Calu3 (cell line): ENCODE data around the gene GALNTL6. TPM values are rescaled to one million over a fixed set of nuclear protein-coding genes. Genes with fewer than 3 reads are reported as not detected.

ENCODE experiments used
- BruUV-seq: library from RNA; stranded (reverse); fragments of 400-500 nt; replicated peaks from 2 replicates; lab custom pipeline; 2021; lab: Mats Ljungman, UMichigan
- CTCF ChIA-PET: fragments of 300-600 bp; sonication (Branson Sonifier 250); formaldehyde crosslinking; loops from one replicate; lab custom pipeline; 2022; ENCODE audit warnings: antibody characterized with exemption; lab: Charles Lee
- DNase-seq: peaks from one replicate; pipeline ENCODE4 v3.0.0; 2022
- H3K27ac Mint-ChIP-seq: one replicate; pipeline ENCODE4 v1.8.0; 2022; ENCODE audit warnings: mixed read lengths; ENCODE audit not compliant: unreplicated experiment
- H3K27me3 Mint-ChIP-seq: one replicate; pipeline ENCODE4 v1.8.0; 2022; ENCODE audit warnings: mixed read lengths; ENCODE audit not compliant: unreplicated experiment
- H3K36me3 Mint-ChIP-seq: one replicate; pipeline ENCODE4 v1.8.0; 2022; ENCODE audit warnings: mild to moderate bottlenecking, moderate library complexity, mixed read lengths; ENCODE audit not compliant: insufficient read depth, unreplicated experiment
- H3K4me1 Mint-ChIP-seq: one replicate; pipeline ENCODE4 v1.8.0; 2022; ENCODE audit warnings: mild to moderate bottlenecking, low read depth, mixed read lengths; ENCODE audit not compliant: unreplicated experiment
- H3K4me3 Mint-ChIP-seq: one replicate; pipeline ENCODE4 v1.8.0; 2022; ENCODE audit warnings: mild to moderate bottlenecking, low read depth, moderate library complexity, mixed read lengths; ENCODE audit not compliant: unreplicated experiment
- H3K9me3 Mint-ChIP-seq: one replicate; pipeline ENCODE4 v1.8.0; 2022; ENCODE audit warnings: low read depth, mixed read lengths; ENCODE audit not compliant: unreplicated experiment
- intact Hi-C: fragments of 100-400 bp; cut with micrococcal nuclease; formaldehyde crosslinking; loops from one replicate; pipeline ENCODE4 v1.10.0; 2022; ENCODE audit not compliant: unreplicated experiment
- total RNA-seq: library from RNA; stranded (reverse); gene quantifications from 2 replicates; pipeline ENCODE4 v1.2.3, GENCODE V29; 2022
- TF ChIP-seq, protein P1 (sequence below): fragments of 200-600 bp; IDR thresholded peaks from one replicate; pipeline ENCODE4 v1.8.0; 2022; ENCODE audit warnings: antibody characterized with exemption; ENCODE audit not compliant: unreplicated experiment

Gene GALNTL6
- total RNA-seq, 1 experiment from 2014 or later, result not detected

DNA sequence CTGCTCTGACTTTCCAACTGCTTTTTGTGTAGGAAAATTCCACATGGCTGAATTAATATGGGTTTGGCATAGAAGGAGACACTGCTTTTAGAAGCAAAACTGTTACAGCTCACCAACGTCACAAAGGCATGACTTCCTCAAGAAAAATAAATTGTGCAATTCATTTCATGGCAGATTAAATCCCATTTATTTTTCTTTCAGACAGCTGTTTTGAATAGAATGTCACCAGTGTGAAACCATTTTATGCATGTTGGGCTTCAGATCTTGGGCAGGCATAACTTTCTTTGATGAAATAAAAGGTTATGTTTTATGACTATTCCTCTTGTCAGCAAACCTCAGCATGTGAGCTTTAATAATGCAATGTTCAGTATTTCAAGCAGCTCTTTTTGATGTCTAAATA lies 542.8 kb downstream of the GALNTL6 start:
- no peak overlapping the region for H3K27ac Mint-ChIP-seq
- DNase-seq, result no peak
- no peaks in the 10 kb centered on the region for H3K4me1 Mint-ChIP-seq
- H3K9me3 Mint-ChIP-seq, result no peaks in the 10 kb centered on the region
- H3K4me3 Mint-ChIP-seq, result no peak overlapping the region
- intact Hi-C loops, result no loop called here
- TF ChIP-seq, protein P1, sequence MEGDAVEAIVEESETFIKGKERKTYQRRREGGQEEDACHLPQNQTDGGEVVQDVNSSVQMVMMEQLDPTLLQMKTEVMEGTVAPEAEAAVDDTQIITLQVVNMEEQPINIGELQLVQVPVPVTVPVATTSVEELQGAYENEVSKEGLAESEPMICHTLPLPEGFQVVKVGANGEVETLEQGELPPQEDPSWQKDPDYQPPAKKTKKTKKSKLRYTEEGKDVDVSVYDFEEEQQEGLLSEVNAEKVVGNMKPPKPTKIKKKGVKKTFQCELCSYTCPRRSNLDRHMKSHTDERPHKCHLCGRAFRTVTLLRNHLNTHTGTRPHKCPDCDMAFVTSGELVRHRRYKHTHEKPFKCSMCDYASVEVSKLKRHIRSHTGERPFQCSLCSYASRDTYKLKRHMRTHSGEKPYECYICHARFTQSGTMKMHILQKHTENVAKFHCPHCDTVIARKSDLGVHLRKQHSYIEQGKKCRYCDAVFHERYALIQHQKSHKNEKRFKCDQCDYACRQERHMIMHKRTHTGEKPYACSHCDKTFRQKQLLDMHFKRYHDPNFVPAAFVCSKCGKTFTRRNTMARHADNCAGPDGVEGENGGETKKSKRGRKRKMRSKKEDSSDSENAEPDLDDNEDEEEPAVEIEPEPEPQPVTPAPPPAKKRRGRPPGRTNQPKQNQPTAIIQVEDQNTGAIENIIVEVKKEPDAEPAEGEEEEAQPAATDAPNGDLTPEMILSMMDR, result no peak
- BruUV-seq, result no TSS peak
- no peaks in the 10 kb centered on the region for H3K27me3 Mint-ChIP-seq
- CTCF ChIA-PET, result interaction anchor here (0.6 kb wide), 1 partner anchor 9 kb away, joined by 4 read pairs; no protein-coding TSS in a partner anchor
- no peaks in the 10 kb centered on the region for H3K36me3 Mint-ChIP-seq

DNA sequence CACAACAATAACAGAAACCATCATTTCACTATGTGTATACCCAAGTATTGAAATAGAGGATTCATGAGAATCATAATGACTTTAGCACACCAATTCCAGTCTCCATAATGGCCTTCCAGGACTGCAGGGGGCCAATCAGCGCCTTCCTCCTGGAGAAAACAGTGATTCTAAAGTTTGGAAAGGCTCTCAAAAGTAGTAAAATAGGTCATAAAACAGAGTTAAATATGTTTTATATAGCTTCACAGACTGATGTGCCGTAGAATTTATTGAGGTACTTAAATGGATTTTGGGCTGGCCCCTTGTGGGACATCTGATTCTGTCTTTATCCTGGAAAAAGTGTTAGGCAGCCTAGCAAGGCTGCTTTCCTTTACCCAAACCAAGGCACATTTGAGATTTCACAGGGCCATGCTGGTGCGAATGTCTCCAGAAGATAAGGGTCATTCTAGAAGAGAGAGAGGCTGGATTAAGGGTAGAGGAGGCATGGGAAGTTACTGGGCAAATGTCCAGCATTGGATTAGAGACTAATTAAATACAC lies 543.9 kb downstream of the GALNTL6 start:
- no peak overlapping the region for H3K4me3 Mint-ChIP-seq
- H3K9me3 Mint-ChIP-seq, result no peaks in the 10 kb centered on the region
- CTCF ChIA-PET, result no interaction called here
- TF ChIP-seq, protein P1, result no peak
- no peak overlapping the region for H3K27ac Mint-ChIP-seq
- no peaks in the 10 kb centered on the region for H3K36me3 Mint-ChIP-seq
- H3K4me1 Mint-ChIP-seq, result no peaks in the 10 kb centered on the region
- H3K27me3 Mint-ChIP-seq, result no peaks in the 10 kb centered on the region
- intact Hi-C loops, result no loop called here
- BruUV-seq, result no TSS peak
- no peak for DNase-seq

DNA sequence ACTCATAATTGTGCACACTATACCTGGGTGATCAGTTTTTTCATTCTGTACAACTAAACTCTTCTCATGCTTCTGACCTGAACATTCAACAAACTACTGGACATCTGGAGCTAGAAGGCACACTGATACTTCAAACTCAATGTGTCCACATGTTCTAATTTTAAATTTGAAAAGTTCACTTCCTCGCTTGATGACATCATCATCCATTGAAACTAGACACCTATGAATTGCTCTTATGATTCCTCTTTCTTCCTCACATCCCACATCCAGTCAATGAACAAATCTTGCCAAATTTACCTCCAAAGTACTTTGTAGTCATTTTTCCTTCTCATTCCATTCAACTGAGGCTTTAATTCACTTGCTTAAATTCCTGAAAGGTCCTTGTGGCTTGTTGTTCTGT lies 549.4 kb downstream of the GALNTL6 start:
- H3K9me3 Mint-ChIP-seq, result no peaks in the 10 kb centered on the region
- TF ChIP-seq, protein P1, result no peak
- H3K27ac Mint-ChIP-seq, result no peak overlapping the region
- no peak overlapping the region for H3K4me3 Mint-ChIP-seq
- DNase-seq, result no peak
- CTCF ChIA-PET, result interaction anchor here (0.5 kb wide), 1 partner anchor 38 kb away, joined by 3 read pairs; no protein-coding TSS in a partner anchor
- intact Hi-C loops, result no loop called here
- H3K27me3 Mint-ChIP-seq, result no peaks in the 10 kb centered on the region
- no TSS peak for BruUV-seq
- no peaks in the 10 kb centered on the region for H3K4me1 Mint-ChIP-seq
- no peaks in the 10 kb centered on the region for H3K36me3 Mint-ChIP-seq

DNA sequence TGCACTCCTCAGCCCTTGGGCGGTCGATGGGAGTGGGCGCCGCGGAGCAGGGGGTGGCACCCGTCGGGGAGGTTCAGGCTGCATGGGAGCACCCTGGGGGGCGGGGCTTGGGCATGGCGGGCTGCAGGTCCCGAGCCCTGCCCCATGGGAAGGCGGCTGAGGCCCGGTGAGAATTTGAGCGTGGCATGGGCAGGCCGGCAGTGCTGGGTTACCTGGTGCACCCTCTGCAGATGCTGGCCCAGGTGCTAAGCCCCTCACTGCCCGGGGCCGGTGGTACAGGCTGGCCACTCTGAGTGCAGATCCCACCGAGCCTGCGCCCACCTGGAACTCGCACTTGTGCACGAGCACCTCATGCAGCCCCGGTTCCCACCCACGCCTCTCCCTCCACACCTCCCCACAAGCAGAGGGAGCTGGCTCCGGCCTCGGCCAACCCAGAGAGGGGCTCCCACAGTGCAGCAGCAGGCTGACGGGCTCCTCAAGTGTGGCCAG lies 556.3 kb downstream of the GALNTL6 start:
- TF ChIP-seq, protein P1, result no peak
- CTCF ChIA-PET, result no interaction called here
- intact Hi-C loops, result no loop called here
- no TSS peak for BruUV-seq
- Mint-ChIP-seq H3K27ac (no peak overlapping the region), H3K27me3 (no peaks in the 10 kb centered on the region), H3K9me3 (peaks cover 3% of the 10 kb centered on the region), H3K4me3 (no peak overlapping the region), H3K4me1 (no peaks in the 10 kb centered on the region), H3K36me3 (no peaks in the 10 kb centered on the region)
- DNase-seq, result no peak
